SK-N-SH (cell line): ENCODE results near the gene TKT. TPM values are rescaled to one million over a fixed set of nuclear protein-coding genes. Genes with fewer than 3 reads are reported as not detected.

Experiments
- CTCF ChIA-PET: fragments of 300-600, 350-600 bp; formaldehyde crosslinking; extraction: SDS; loops from one replicate; lab custom pipeline; 2021; lab: Yijun Ruan, JAX
- POLR2A ChIA-PET: fragments of 350-600 bp; sonication (Branson Sonifier 250); formaldehyde crosslinking; extraction: SDS; loops from one replicate; lab custom pipeline; 2020; ENCODE audit warnings: antibody characterized with exemption, inconsistent platforms; lab: Yijun Ruan, JAX
- DNase-seq: peaks from one replicate; pipeline ENCODE4 v3.0.0; 2012
- H2AFZ ChIP-seq: fragments of 200-600 bp; sonication (generic); 2 replicates; pipeline ENCODE4 v1.8.1; 2016; ENCODE audit warnings: antibody characterized with exemption, mild to moderate bottlenecking, low read depth
- H3F3A ChIP-seq: fragments of 200-600 bp; sonication (generic); replicated peaks from 2 replicates; pipeline ENCODE3; 2016; ENCODE audit warnings: antibody characterized with exemption, mild to moderate bottlenecking; ENCODE audit not compliant: insufficient read depth
- H3K27ac ChIP-seq, 2 experiments: fragments of 200-500 bp in 1 of 2; fragments of 200-600 bp in 1 of 2; sonication (Bioruptor generic) in 1 of 2; sonication (generic), shearing (Covaris generic) in 1 of 2; 2 replicates each; pipeline versions ENCODE4 v1.5.1 to v1.6.1; 2014 to 2016; ENCODE audit warnings: low read depth in 2 of 2, inconsistent platforms in 1 of 2, low read length in 1 of 2, mild to moderate bottlenecking in 1 of 2, mixed read lengths in 1 of 2
- H3K27me3 ChIP-seq: fragments of 200-600 bp; sonication (generic), shearing (Covaris generic); 2 replicates; pipeline ENCODE4 v1.6.1; 2016; ENCODE audit warnings: mixed run types; ENCODE audit not compliant: insufficient read depth
- H3K36me3 ChIP-seq, 2 experiments: fragments of 200-500 bp in 1 of 2; fragments of 200-600 bp in 1 of 2; sonication (Bioruptor generic) in 1 of 2; sonication (generic) in 1 of 2; replicated peaks in 1 of 2; 2 replicates each; pipeline versions ENCODE3 to v1.5.1; 2014 to 2016; ENCODE audit warnings: low read length in 1 of 2, mild to moderate bottlenecking in 1 of 2; ENCODE audit not compliant: insufficient read depth in 2 of 2, control insufficient read depth in 1 of 2
- H3K4me1 ChIP-seq, 2 experiments: fragments of 200-500 bp in 1 of 2; fragments of 200-600 bp in 1 of 2; sonication (Bioruptor generic) in 1 of 2; sonication (generic), shearing (Covaris generic) in 1 of 2; 2 replicates each; pipeline versions ENCODE4 v1.5.1 to v1.6.1; 2014 to 2016; ENCODE audit warnings: low read depth in 1 of 2, low read length in 1 of 2, mixed run types in 1 of 2; ENCODE audit not compliant: insufficient read depth in 2 of 2, control insufficient read depth in 1 of 2
- H3K4me2 ChIP-seq: fragments of 200-600 bp; sonication (generic), shearing (Covaris generic); 2 replicates; pipeline ENCODE4 v1.6.1; 2017; ENCODE audit warnings: mixed run types
- H3K4me3 ChIP-seq, 2 experiments: fragments of 200-500 bp in 1 of 2; fragments of 200-600 bp in 1 of 2; sonication (Bioruptor generic) in 1 of 2; sonication (generic), shearing (Covaris generic) in 1 of 2; 2 replicates each; pipeline versions ENCODE4 v1.5.1 to v1.8.1; 2014 to 2016; ENCODE audit warnings: low read depth in 2 of 2, inconsistent platforms in 1 of 2, low read length in 1 of 2, mild to moderate bottlenecking in 1 of 2, mixed read lengths in 1 of 2, moderate library complexity in 1 of 2
- H3K79me2 ChIP-seq: fragments of 200-600 bp; sonication (generic); 2 replicates; pipeline ENCODE4 v1.8.1; 2017; ENCODE audit warnings: mild to moderate bottlenecking; ENCODE audit not compliant: insufficient read depth
- H3K9ac ChIP-seq: fragments of 200-600 bp; sonication (generic); 2 replicates; pipeline ENCODE4 v1.6.1; 2017; ENCODE audit warnings: mixed run types
- H3K9me2 ChIP-seq: fragments of 200-600 bp; sonication (generic); 2 replicates; pipeline ENCODE4 v1.6.1; 2017; ENCODE audit warnings: mixed run types
- H3K9me3 ChIP-seq: fragments of 200-600 bp; sonication (generic); 2 replicates; pipeline ENCODE4 v1.6.1; 2017; ENCODE audit warnings: mixed run types, mild to moderate bottlenecking, moderate library complexity
- H4K20me1 ChIP-seq: fragments of 200-600 bp; sonication (generic); 2 replicates; pipeline ENCODE4 v1.6.1; 2017; ENCODE audit warnings: mild to moderate bottlenecking, mixed run types; ENCODE audit not compliant: insufficient read depth
- EP300 ChIP-seq, 2 experiments: IDR thresholded peaks; 2 replicates each; pipeline versions ENCODE4 v1.4.0 to v1.6.1; 2012; ENCODE audit warnings: borderline replicate concordance in 1 of 2, low read depth in 1 of 2, low read length in 1 of 2
- FOXM1 ChIP-seq: IDR thresholded peaks from 2 replicates; pipeline ENCODE4 v1.4.0; 2012; ENCODE audit warnings: low read depth, mild to moderate bottlenecking
- GABPA ChIP-seq: IDR thresholded peaks from 2 replicates; pipeline ENCODE4 v1.4.0; 2012; ENCODE audit warnings: low read depth, mild to moderate bottlenecking
- GATA2 ChIP-seq: sonication (generic); formaldehyde crosslinking; IDR thresholded peaks from 2 replicates; pipeline ENCODE4 v1.5.0; 2020; ENCODE audit warnings: mild to moderate bottlenecking, missing genetic modification reagents
- JUND ChIP-seq: IDR thresholded peaks from 2 replicates; pipeline ENCODE4 v1.4.0; 2012
- MXI1 ChIP-seq: IDR thresholded peaks from 2 replicates; pipeline ENCODE4 v1.6.1; 2012; ENCODE audit warnings: mild to moderate bottlenecking, low read depth, low read length, improper control_type of control experiment
- PBX3 ChIP-seq: IDR thresholded peaks from 2 replicates; pipeline ENCODE4; 2012
- RAD21 ChIP-seq: IDR thresholded peaks from 2 replicates; pipeline ENCODE4 v1.6.1; 2012; ENCODE audit warnings: mild to moderate bottlenecking, low read length
- RFX5 ChIP-seq: IDR thresholded peaks from 2 replicates; pipeline ENCODE4 v1.6.1; 2012; ENCODE audit warnings: mild to moderate bottlenecking, improper control_type of control experiment, low read length
- SIN3A ChIP-seq: IDR thresholded peaks from 2 replicates; pipeline ENCODE4 v1.6.1; 2012; ENCODE audit warnings: low read depth, mild to moderate bottlenecking, low read length, moderate library complexity, borderline replicate concordance
- SMC3 ChIP-seq: IDR thresholded peaks from 2 replicates; pipeline ENCODE4 v1.6.1; 2012; ENCODE audit warnings: low read depth, low read length, improper control_type of control experiment
- TCF12 ChIP-seq: IDR thresholded peaks from 2 replicates; pipeline ENCODE4 v1.4.0; 2012
- WGBS: methylation state at CpG from one replicate; pipeline ENCODE4 v1.1.6; 2017; ENCODE audit warnings: low lambda C conversion rate; 5-methylcytosine and 5-hydroxymethylcytosine counted together
- polyA plus RNA-seq, 3 experiments: library from polyadenylated mRNA; depleted of rRNA; stranded (reverse); fragments of >200 nt; gene quantifications; 2 replicates each; pipeline ENCODE4 v1.2.3, GENCODE V29; 2012
- TF ChIP-seq, protein P1 (sequence below): IDR thresholded peaks from 2 replicates; pipeline ENCODE4 v1.4.0; 2012; ENCODE audit warnings: low read depth, borderline replicate concordance
- TF ChIP-seq, protein P2 (sequence below): fragments of 200-600 bp; sonication (generic); IDR thresholded peaks from 2 replicates; pipeline ENCODE4 v1.6.1; 2017; ENCODE audit warnings: antibody characterized with exemption, mild to moderate bottlenecking, moderate library complexity

Gene TKT
- polyA plus RNA-seq, 1 of the 3 experiments (the other 2 are of a cell fraction): 144 TPM

- no peak for TF ChIP-seq FOXM1
- no peak for TF ChIP-seq JUND
Observed at GRCh38 chr3:53260286-53260785, 4.5 kb upstream of the TKT start (continued).

- ChIA-PET CTCF (interaction anchor here (1.1 kb wide), 1 partner anchor 39 kb away, joined by 3 read pairs; no protein-coding TSS in a partner anchor), POLR2A (interaction anchor here (1.0 kb wide), 1 partner anchor 88 kb away, joined by 3 read pairs; no protein-coding TSS in a partner anchor)
- H2AFZ ChIP-seq: no peak overlapping the region
- no peaks in the 10 kb centered on the region for H3F3A ChIP-seq
- no peak overlapping the region for H3K4me2 ChIP-seq
- 79% methylated on average over 7 of the region's 9 CpGs for WGBS
- no peaks in the 10 kb centered on the region for H3K27me3 ChIP-seq
- peak; percentile 61 for DNase-seq
- peak overlapping the region in 1 of 2 experiments; percentile 2; a peak in 1 of 4 replicates for H3K27ac ChIP-seq
- TF ChIP-seq FOXM1 (no peak), RFX5 (no peak), PBX3 (no peak), MXI1 (peak; percentile 67; the same call in 1 of the 2 replicates), SMC3 (no peak), GATA2 (CRISPR knock-in tag) (peak; percentile 65), JUND (no peak)
- TF ChIP-seq, protein P1, sequence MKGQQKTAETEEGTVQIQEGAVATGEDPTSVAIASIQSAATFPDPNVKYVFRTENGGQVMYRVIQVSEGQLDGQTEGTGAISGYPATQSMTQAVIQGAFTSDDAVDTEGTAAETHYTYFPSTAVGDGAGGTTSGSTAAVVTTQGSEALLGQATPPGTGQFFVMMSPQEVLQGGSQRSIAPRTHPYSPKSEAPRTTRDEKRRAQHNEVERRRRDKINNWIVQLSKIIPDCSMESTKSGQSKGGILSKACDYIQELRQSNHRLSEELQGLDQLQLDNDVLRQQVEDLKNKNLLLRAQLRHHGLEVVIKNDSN: no peak
- no peak overlapping the region for H3K4me3 ChIP-seq
- H3K9ac ChIP-seq: no peak overlapping the region
- H3K79me2 ChIP-seq: peaks cover 11% of the 10 kb centered on the region
- no peaks in the 10 kb centered on the region for H3K9me3 ChIP-seq
- no peaks in the 10 kb centered on the region for H3K36me3 ChIP-seq
- H4K20me1 ChIP-seq: peaks cover 7% of the 10 kb centered on the region
- H3K4me1 ChIP-seq: peaks cover 3 to 14% of the 10 kb centered on the region in 2 experiments; a peak in 1 of 4 replicates
- no peaks in the 10 kb centered on the region for H3K9me2 ChIP-seq
Observed at GRCh38 chr3:53259427-53260259, 3.8 kb upstream of the TKT start.

DNA sequence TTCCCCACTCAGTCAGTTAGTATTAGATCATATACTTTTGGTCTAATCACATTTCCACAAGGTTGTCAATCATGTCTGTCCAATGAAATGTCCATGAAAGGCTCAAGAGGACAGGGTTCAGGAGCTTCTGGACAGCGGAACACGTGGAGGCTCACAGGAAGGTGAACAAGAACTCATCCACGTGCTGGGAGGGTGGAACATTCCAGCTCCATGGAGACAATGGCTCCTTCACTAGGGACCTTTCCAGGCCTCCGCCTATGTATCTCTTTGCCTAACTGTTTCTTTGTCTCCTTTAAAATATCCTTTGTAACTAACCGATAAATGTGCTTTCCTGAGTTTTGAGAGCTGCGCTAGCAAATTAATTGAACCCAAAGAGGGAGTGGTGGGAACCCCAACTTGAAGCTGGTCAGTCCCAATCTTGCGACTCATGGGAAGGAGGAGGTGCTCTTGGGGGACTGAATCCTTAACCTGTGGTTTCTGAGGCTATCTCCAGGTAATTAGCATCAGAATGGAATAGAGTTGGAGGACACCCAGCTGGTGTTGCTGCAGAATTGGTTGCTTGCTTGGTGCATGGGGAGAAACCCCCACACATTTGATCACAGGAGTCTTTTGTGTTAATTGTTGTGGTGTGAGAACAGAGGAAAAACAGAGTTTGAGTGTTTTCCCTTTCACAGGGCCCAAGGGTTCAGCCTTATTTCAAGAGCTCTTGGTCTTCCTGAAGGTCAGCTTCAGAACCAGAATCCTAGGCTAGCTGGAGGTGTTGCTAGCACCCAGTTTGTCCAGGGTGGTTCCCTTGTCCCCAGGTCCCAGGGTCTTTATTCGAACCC lies 3.0 kb upstream of the TKT start:
- no peaks in the 10 kb centered on the region for H3K9me3 ChIP-seq
- H2AFZ ChIP-seq: no peak overlapping the region
- 92% methylated on average over 8 of the region's 8 CpGs for WGBS
- POLR2A ChIA-PET: interaction anchor here (1.0 kb wide), 1 partner anchor 89 kb away, joined by 3 read pairs; no protein-coding TSS in a partner anchor
- DNase-seq: no peak
- no peak overlapping the region for H3K9ac ChIP-seq
- CTCF ChIA-PET: interaction anchor here (1.1 kb wide), 1 partner anchor 40 kb away, joined by 3 read pairs; no protein-coding TSS in a partner anchor
- H4K20me1 ChIP-seq: peaks cover 15% of the 10 kb centered on the region
- no peak overlapping the region for H3K4me3 ChIP-seq
- peaks cover 3 to 22% of the 10 kb centered on the region in 2 experiments; a peak in 1 of 4 replicates for H3K4me1 ChIP-seq
- H3K79me2 ChIP-seq: peaks cover 20% of the 10 kb centered on the region
- no peaks in the 10 kb centered on the region for H3K9me2 ChIP-seq
- H3F3A ChIP-seq: no peaks in the 10 kb centered on the region
- no peaks in the 10 kb centered on the region for H3K27me3 ChIP-seq
- H3K27ac ChIP-seq: no peak overlapping the region
- no peaks in the 10 kb centered on the region for H3K36me3 ChIP-seq
- TF ChIP-seq, protein P2, sequence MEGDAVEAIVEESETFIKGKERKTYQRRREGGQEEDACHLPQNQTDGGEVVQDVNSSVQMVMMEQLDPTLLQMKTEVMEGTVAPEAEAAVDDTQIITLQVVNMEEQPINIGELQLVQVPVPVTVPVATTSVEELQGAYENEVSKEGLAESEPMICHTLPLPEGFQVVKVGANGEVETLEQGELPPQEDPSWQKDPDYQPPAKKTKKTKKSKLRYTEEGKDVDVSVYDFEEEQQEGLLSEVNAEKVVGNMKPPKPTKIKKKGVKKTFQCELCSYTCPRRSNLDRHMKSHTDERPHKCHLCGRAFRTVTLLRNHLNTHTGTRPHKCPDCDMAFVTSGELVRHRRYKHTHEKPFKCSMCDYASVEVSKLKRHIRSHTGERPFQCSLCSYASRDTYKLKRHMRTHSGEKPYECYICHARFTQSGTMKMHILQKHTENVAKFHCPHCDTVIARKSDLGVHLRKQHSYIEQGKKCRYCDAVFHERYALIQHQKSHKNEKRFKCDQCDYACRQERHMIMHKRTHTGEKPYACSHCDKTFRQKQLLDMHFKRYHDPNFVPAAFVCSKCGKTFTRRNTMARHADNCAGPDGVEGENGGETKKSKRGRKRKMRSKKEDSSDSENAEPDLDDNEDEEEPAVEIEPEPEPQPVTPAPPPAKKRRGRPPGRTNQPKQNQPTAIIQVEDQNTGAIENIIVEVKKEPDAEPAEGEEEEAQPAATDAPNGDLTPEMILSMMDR: no peak
- TF ChIP-seq RAD21: no peak
- no peak for TF ChIP-seq FOXM1
- TF ChIP-seq SIN3A: no peak
- TF ChIP-seq GABPA: no peak
- TF ChIP-seq EP300 (IDR thresholded peaks at IDR 0.05; ENCODE audit: borderline replicate concordance in 1 of 2, low read depth in 1 of 2, low read length in 1 of 2): no peak
- TF ChIP-seq TCF12: no peak
- TF ChIP-seq, all 33 proteins: peak for 0
- H3K4me2 ChIP-seq: no peak overlapping the region
